ENCODE results near the gene MRPL52. TPM values are rescaled to one million over a fixed set of nuclear protein-coding genes. Genes with fewer than 3 reads are reported as not detected.
A peak's percentile ranks its signal among the peaks of the same experiment; 100 is the strongest.

Gene MRPL52
- total and polyA plus RNA-seq, 2 of the 13 experiments (the other 11 are each of a cell fraction or from before 2014, with no cell fraction given) = 118 to 329 TPM

- DNase-seq (ENCODE audit: low spot score) = no peak
- ATAC-seq = peak; percentile 1; the same call in 2 of the 3 replicates
- FAIRE-seq = no peak
- Histone ChIP-seq H3K27ac (ENCODE audit: extremely low read length, insufficient read depth, low read length) (no peak overlapping the region), H2AFZ (ENCODE audit: low read length) (no peak overlapping the region), H3K4me3 (replicated peaks in 1 of 3; ENCODE audit: insufficient read depth in 1 of 3, low read depth in 2 of 3, low read length in 3 of 3) (no peak overlapping the region), H3K27me3 (ENCODE audit: control insufficient read depth in 1 of 2, insufficient read depth in 2 of 2, low read length in 2 of 2) (no peaks in the 10 kb centered on the region), H4K20me1 (ENCODE audit: insufficient read depth, low read length) (no peaks in the 10 kb centered on the region), H3K4me1 (ENCODE audit: insufficient read depth, low read length) (peaks cover 7% of the 10 kb centered on the region; the same call in 1 of the 2 replicates), H3K9me3 (ENCODE audit: low read length) (no peaks in the 10 kb centered on the region), H3K4me2 (ENCODE audit: low read depth, low read length) (no peak overlapping the region), H3K79me2 (ENCODE audit: insufficient read depth, low read length) (no peaks in the 10 kb centered on the region), H3K36me3 (replicated peaks in 1 of 2; ENCODE audit: control insufficient read depth in 1 of 2, insufficient read depth in 2 of 2, low read length in 2 of 2) (no peaks in the 10 kb centered on the region), H3K9ac (ENCODE audit: insufficient read depth, low read depth, low read length) (no peak overlapping the region)
- in situ Hi-C loops (cut with HindIII; ENCODE audit: extremely low pct_ligation_motif_present, low pct_unique_long_range_greater_than_20kb) (no loop called here), intact Hi-C loops (cut with micrococcal nuclease; ENCODE audit: unreplicated experiment) (no loop called here)
- BruUV-seq (replicated peaks) = no TSS peak
- TF ChIP-seq RAD21 (CRISPR knock-in tag; IDR thresholded peaks at IDR 0.05) (0 out of 2 replicates have a peak, but pooled peaks have one; percentile 11), UBTF (CRISPR knock-in tag; IDR thresholded peaks at IDR 0.05) (no peak), MTF1 (CRISPR knock-in tag; IDR thresholded peaks at IDR 0.05) (no peak), KLF13 (CRISPR knock-in tag; IDR thresholded peaks at IDR 0.05) (0 out of 2 replicates have a peak, but pooled peaks have one; percentile 44), KMT2B (CRISPR knock-in tag; IDR thresholded peaks at IDR 0.05) (no peak), ZNF281 (CRISPR knock-in tag; IDR thresholded peaks at IDR 0.05; ENCODE audit: borderline replicate concordance) (no peak), NAIF1 (CRISPR knock-in tag; IDR thresholded peaks at IDR 0.05; ENCODE audit: borderline replicate concordance) (no peak), ZNF251 (CRISPR knock-in tag; IDR thresholded peaks at IDR 0.05) (no peak), HHEX (CRISPR knock-in tag; IDR thresholded peaks at IDR 0.05) (peak; percentile 10; the same call in 1 of the 2 replicates)
- 53% methylated on average over 5 of the region's 5 CpGs for WGBS (ENCODE audit: low lambda C conversion rate)
- ChIA-PET POLR2A (interaction anchor here (1.0 to 2.3 kb wide), 3 partner anchors 8 to 38 kb away, joined by 4 to 14 read pairs (median 6); partner anchors contain the start of gene OXA1L), CTCF (ENCODE audit: low intra/inter-chr PET ratio, low total read pairs) (interaction anchor here (1.3 kb wide), 1 partner anchor 72 kb away, joined by 5 read pairs; no protein-coding TSS in a partner anchor)
These were observed 48.8 kb upstream of the MRPL52 start for GRCh38 chr14:22780941-22781300.

All from HepG2 (cell line).